ENCODE results near the gene GRIK2.

DNA sequence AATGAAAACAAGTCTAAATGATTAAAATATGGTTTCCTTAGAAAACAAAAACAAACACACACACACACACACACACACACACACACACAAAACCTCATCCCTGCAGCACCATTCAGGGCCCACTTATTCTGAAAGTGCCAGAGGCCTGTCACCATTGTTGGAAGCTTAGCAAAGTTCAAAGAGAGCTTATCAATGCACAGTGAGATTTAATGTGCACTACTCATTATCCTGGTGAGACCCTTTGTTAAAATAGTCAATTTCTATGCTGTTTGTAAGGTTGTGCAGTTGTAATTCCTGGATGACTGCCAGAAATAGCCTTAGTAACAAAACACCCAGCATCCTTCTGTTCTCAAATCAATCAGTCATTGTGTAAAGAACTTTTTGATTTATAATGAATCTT lies 482.9 kb downstream of the GRIK2 start:
- TF ChIP-seq, protein P1, sequence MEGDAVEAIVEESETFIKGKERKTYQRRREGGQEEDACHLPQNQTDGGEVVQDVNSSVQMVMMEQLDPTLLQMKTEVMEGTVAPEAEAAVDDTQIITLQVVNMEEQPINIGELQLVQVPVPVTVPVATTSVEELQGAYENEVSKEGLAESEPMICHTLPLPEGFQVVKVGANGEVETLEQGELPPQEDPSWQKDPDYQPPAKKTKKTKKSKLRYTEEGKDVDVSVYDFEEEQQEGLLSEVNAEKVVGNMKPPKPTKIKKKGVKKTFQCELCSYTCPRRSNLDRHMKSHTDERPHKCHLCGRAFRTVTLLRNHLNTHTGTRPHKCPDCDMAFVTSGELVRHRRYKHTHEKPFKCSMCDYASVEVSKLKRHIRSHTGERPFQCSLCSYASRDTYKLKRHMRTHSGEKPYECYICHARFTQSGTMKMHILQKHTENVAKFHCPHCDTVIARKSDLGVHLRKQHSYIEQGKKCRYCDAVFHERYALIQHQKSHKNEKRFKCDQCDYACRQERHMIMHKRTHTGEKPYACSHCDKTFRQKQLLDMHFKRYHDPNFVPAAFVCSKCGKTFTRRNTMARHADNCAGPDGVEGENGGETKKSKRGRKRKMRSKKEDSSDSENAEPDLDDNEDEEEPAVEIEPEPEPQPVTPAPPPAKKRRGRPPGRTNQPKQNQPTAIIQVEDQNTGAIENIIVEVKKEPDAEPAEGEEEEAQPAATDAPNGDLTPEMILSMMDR (IDR thresholded peaks at IDR 0.05): no peak
- no peak for TF ChIP-seq POLR2A (IDR thresholded peaks at IDR 0.05)

Data from heart left ventricle (tissue), 13 donors.